ENCODE data around the gene TATDN3.
A peak's percentile ranks its signal among the peaks of the same experiment; 100 is the strongest.
"Not testable (repeated sequence)": the region's sequence is repeated elsewhere in the genome, so short reads cannot be mapped to it uniquely, and the experiment has no call there.

The TATDN3 gene

GRCh38 chr1:212777151-212777550, 14.5 kb upstream of the TATDN3 start:
- DNase-seq = no peak

GRCh38 chr1:212779086-212779485, 12.6 kb upstream of the TATDN3 start:
- DNase-seq = not testable (repeated sequence)

GRCh38 chr1:212780759-212781158, 10.9 kb upstream of the TATDN3 start:
- no peak for DNase-seq

GRCh38 chr1:212781225-212781624, 10.5 kb upstream of the TATDN3 start:
- DNase-seq = no peak

- DNase-seq = peak; percentile 4
Observed at GRCh38 chr1:212782422-212783154, 9.1 kb upstream of the TATDN3 start.

- DNase-seq = no peak
Observed at GRCh38 chr1:212783976-212784375, 7.7 kb upstream of the TATDN3 start.

GRCh38 chr1:212785871-212786270, 5.8 kb upstream of the TATDN3 start:
- no peak for DNase-seq

GRCh38 chr1:212791261-212791675, 426 bp upstream of the TATDN3 start:
- DNase-seq = peak; percentile 80

- no peak for DNase-seq
Observed at GRCh38 chr1:212792396-212792908, 758 bp downstream of the TATDN3 start.

- no peak for DNase-seq
Observed at GRCh38 chr1:212794561-212795014, 2.9 kb downstream of the TATDN3 start.

- DNase-seq = no peak
Observed at GRCh38 chr1:212797681-212798080, 6.0 kb downstream of the TATDN3 start.

- DNase-seq = no peak
Observed at GRCh38 chr1:212805767-212806166, 14.1 kb downstream of the TATDN3 start.

GRCh38 chr1:212814537-212815334, 23.0 kb downstream of the TATDN3 start:
- no peak for DNase-seq

GRCh38 chr1:212816567-212817278, 25.0 kb downstream of the TATDN3 start:
- DNase-seq = no peak

GRCh38 chr1:212819726-212820125, 28.0 kb downstream of the TATDN3 start:
- DNase-seq = no peak

- DNase-seq = no peak
Observed at GRCh38 chr1:212820969-212821368, 29.3 kb downstream of the TATDN3 start.

- DNase-seq = no peak
Observed at GRCh38 chr1:212822956-212823355, 31.3 kb downstream of the TATDN3 start.

- no peak for DNase-seq
Observed at GRCh38 chr1:212824201-212824600, 32.5 kb downstream of the TATDN3 start.

- no peak for DNase-seq
Observed at GRCh38 chr1:212825798-212826452, 34.2 kb downstream of the TATDN3 start.

GRCh38 chr1:212827171-212827776, 35.6 kb downstream of the TATDN3 start:
- DNase-seq = no peak

GRCh38 chr1:212827831-212828278, 36.2 kb downstream of the TATDN3 start:
- DNase-seq = no peak

- DNase-seq = no peak
Observed at GRCh38 chr1:212828395-212828794, 36.7 kb downstream of the TATDN3 start.
